Measurements from ENCODE around the gene PTPN13.

The PTPN13 gene, protein sequence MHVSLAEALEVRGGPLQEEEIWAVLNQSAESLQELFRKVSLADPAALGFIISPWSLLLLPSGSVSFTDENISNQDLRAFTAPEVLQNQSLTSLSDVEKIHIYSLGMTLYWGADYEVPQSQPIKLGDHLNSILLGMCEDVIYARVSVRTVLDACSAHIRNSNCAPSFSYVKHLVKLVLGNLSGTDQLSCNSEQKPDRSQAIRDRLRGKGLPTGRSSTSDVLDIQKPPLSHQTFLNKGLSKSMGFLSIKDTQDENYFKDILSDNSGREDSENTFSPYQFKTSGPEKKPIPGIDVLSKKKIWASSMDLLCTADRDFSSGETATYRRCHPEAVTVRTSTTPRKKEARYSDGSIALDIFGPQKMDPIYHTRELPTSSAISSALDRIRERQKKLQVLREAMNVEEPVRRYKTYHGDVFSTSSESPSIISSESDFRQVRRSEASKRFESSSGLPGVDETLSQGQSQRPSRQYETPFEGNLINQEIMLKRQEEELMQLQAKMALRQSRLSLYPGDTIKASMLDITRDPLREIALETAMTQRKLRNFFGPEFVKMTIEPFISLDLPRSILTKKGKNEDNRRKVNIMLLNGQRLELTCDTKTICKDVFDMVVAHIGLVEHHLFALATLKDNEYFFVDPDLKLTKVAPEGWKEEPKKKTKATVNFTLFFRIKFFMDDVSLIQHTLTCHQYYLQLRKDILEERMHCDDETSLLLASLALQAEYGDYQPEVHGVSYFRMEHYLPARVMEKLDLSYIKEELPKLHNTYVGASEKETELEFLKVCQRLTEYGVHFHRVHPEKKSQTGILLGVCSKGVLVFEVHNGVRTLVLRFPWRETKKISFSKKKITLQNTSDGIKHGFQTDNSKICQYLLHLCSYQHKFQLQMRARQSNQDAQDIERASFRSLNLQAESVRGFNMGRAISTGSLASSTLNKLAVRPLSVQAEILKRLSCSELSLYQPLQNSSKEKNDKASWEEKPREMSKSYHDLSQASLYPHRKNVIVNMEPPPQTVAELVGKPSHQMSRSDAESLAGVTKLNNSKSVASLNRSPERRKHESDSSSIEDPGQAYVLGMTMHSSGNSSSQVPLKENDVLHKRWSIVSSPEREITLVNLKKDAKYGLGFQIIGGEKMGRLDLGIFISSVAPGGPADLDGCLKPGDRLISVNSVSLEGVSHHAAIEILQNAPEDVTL (N-terminal part only)

DNA sequence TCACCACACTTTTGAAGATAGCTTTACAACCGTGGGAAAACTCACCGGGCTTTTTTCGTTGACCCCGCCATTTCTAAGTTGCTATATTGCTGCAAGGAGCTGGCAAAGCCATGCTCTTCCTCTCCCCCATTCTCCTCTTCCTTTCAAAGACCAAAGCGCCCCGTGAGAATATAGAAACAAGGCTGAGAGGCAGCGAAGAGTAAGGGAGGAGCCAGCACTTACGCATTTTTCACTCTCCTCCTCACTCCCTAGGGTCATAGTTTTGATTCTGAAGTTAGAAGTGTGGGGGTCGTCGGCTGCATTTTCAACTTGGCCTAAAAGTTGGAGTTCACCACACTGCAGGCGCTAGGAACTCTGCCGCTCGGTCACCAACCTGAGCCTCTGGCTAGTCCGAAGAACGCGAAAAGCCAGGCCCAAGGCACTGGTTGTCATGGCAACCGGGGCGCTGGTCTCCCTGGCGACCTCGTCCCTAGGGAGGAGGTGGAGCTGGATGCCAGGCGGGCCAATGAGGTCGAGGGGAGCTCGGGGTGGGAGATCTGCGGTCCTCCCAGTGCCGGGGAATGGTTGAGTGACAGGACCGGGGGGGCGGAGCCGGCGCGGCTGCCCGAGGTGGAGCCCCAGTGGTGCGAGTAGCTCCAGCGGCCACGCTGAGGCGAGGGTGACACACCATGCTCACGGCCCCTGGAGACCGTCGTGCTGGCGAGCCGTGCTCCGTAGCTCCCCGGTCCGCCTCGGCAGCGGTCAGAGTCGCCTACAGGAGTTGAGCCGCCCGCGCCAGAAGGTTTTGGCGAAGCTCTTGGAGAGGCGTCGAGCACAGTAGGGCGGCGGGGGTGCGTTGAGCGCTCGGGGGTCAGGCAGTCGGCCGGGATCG is at the start of gene PTPN13:
PTPN13 (plus strand) TSS at position 628 of the 871 bp plus-strand sequence. CDS start 40,942 bp downstream, outside the sequence.
- DNase-seq: peak; percentile 83

DNA sequence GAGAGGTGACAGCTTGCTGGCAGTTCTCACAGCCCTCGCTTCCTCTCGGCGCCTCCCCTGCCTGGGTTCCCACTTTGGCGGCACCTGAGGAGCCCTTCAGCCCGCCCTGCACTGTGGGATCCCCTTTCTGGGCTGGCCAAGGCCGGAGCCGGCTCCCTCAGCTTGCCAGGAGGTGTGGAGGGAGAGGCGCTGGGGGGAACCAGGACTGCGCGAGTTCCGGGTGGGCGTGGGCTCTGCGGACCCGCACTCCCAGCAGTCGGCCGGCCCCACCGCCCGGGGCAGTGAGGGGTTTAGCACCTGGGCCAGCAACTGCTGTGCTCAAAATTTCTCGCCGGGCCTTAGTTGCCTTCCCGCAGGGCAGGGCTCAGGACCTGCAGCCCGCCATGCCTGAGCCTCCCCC is 47.0 kb upstream of the PTPN13 start:
- no peak for DNase-seq

DNA sequence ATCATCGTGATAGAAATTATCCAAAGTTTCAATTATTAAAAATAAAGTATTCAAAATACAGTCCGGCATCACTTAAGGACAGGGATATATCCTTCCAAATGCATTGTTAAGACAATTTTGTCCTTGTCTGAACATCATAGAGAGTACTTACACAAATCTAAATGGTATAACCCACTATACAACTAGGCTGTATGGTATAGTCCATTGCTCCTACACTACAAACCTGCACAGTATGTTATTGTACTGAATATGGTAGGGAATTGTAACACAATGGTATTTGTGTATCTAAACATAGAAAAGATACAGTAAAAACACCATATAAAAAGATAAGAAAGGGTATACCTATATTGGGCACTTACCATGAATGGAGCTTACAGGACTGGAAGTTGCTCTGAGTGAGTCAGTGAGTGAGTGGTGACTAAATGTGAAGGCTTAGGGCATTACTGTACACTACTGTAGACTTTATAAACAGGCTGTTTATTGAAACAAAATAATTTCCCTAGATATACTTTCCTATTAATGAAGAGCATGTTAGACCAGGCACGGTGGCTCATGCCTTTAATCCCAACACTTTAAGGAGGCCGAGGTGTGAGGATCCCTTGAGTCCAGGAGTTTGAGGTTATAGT is 44.8 kb upstream of the PTPN13 start:
- no peak for DNase-seq

DNA sequence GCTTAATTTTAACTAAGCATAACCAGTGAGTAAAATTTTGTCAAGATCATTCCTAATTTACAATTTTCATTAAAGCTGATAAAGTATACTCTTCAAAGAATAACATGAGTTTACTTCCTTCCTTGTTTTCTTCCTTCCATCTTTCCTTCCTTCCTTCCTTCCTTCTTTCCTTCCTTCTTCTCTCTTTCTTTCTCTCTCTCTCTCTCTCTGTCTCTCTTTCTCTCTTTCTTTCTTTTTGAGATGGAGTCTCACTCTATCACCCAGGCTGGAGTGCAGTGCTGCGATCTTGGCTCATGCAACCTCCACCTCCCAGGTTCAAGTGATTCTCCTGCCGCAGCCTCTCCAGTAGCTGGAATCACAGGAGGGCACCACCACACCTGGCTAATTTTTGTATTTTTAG is 42.7 kb upstream of the PTPN13 start:
- DNase-seq: no peak

DNA sequence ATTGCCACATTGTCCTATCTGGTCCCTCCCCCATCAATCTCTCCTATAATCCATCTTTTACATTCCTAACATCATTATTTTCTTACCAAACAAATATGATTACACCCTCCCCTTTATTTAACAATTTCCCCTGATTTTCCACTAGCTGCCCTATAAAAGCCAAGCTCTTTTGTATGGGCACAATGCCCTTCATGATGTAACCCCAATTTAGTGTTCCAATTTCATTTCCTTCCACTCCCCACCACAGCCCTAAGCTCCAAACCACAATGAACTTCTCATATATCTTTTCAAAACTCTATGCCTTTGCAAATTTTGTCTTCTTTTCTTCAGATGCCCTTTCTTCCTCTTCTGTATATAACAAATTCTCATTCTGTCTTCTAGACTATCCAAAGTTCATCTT is 39.5 kb upstream of the PTPN13 start:
- DNase-seq: no peak

DNA sequence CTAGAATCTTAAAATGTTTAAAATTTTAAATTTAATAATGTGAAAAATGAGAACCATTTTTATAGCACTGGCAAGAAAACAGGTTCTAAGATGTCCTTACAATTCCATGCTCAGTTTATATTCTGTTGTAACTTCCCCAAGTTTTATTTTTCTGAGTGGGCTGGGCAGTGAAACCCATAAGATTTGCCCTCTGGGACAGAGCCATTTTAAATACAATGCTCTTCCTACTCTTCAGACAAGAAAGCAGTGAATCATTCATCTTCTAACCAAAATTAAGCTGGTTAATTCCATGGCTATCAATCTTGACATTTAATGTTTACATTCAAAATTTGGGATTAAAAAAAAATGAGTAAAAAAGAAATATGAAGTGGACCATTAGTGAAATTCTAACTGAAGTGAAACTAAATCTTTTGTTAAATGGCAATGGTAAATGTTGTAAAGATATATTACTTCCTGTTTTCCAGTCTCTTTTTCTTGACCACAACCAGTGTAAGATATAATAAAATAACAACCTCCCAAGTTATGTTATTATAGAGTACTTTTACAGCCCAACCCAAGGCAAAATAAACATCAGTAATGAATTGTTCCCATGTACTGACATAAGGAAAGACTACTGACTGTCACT is 37.2 kb upstream of the PTPN13 start:
- DNase-seq: no peak

DNA sequence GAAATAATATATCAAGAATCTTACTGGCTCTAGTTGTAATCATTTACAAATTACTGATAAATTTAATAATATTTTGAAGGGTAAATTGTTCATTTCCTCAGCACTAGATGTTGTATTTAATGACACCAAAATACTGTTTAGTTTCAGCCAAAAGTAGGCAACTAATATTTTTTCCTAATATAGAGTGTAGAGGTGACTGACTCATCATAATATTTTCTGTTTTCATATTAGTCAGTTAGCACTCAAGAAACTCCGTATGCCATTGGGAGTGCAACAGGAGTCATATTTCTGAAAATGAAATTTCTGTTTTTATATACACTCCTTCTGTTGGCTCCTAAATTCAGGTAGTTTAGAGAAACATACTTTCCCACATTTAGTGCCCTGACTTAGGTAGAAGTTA is 36.6 kb upstream of the PTPN13 start:
- no peak for DNase-seq

DNA sequence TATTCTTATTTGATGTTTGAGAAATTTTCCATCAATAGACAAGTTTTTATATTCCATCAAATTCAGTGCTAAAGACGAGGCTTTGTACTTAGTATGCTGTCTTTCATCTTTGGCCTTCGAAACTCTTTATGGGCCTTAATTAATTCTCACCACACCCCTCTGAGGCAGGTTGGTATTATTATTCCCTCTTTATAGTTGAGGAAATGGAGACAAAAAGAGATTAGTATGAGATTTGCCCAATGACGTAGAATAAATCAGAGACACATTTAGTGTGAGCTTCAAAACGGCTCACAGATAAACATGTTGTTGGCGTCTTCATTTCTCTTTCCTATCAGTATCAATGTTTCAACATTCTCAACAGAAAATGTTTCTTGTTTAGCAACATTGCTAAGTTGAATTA is 35.9 kb upstream of the PTPN13 start:
- no peak for DNase-seq

DNA sequence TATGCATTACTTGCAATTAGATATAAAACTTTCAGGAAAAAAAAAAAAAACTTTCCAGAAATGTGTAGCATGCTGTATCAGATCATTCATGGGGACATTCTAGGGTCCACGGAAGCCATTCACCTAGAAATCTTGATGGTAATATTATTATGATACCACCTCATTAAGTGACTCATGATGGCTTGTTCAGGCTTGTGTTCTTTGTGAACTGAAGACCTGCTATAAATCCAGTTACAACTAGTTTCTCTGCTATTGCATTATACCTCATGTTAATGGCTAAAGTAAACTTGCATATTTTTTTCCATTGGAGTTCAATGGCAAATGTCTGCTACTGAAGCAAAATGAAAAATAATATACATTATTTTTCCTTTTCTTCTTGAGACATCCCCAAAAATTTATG is 35.3 kb upstream of the PTPN13 start:
- DNase-seq: no peak

DNA sequence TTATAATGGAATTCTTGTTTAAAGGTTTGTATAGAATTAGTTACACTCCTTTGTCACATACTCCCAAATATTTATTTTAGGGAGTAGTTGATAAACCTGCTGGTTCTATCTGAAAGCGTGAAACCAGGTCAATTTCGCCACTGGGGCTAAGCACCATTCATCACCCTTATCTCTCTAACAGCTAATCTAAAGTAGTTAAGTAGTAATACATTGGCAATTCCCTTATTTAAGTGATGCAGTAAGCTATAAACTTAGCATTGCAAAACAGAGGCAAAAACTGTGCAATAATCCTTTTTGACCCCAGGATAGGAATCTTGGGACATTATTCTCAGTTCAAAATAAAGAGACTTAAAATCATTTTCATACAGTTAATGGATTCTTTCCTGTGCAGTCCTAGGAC is 33.7 kb upstream of the PTPN13 start:
- DNase-seq: no peak

DNA sequence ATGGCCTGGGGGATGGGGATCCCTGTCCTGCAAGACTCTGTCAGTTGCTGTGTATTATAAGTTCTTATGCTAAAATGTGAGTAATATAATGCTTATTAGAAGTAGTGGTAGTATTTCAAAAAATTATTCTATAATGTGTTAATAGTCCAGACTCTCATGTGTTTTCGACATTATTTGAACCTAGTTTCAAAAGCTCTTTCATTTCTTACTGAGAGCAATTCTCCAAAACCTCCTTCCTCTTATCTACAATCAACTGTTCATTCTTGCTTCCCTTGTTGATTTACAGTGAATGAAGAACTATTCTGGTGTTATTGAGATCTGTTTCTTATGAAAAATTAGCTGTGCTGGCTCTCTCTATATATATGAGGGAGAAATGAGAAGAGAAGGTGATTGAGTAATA is 32.9 kb upstream of the PTPN13 start:
- DNase-seq: no peak

DNA sequence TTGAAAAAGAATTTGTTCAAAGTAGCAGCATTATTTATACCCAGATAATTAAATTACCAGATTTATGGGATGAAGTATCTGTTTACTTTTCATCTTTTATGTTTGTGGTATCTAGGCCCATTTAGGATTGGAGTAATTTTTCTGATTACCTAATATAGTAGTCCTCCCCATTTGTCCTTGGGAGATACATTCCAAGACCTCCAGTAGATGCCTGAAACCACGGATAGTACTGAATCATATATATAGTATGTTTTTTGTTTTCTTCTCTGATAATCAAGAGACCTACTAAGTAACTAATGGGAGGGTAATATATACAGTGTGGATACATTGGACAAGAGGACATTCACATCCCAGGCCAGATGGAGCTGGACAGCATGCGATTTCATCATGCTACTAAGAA is 30.7 kb upstream of the PTPN13 start:
- DNase-seq: no peak

DNA sequence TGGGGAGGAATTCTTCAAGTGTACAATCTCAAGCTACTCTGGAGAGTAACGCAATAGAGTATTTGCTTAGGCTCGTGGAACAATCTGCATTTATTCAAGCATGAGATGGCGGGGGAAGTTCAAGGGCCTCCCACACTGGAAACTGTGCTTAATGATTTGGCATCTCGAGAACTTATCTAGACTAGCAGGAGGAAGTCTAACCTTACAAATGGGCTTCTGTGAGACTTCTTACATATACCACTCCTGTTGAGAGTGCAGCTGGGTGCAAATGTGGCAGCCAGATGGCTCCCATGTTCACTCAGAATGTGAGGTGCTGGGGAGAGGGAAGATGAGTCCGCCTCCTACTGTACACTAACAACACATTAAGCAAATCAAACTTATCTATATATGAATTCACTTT is 29.3 kb upstream of the PTPN13 start:
- DNase-seq: no peak

DNA sequence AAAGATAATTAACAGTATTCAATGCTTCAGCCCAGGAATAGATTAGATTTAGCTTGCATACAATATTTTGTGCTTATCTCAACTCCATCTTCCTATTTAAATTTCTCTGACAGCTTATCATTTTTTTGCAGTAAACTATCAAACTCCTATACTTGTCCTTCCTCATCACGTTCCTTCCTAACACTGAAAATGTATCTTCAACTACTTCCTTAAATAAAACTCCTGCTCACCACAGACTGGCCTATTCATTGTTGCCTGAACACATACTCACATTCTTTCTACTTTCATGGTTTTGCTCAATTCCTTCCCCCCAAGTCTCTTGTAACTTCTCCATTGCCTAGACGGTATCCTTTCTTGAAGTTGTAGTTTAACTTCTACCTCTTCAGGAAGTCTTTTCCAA is 28.5 kb upstream of the PTPN13 start:
- DNase-seq: no peak

DNA sequence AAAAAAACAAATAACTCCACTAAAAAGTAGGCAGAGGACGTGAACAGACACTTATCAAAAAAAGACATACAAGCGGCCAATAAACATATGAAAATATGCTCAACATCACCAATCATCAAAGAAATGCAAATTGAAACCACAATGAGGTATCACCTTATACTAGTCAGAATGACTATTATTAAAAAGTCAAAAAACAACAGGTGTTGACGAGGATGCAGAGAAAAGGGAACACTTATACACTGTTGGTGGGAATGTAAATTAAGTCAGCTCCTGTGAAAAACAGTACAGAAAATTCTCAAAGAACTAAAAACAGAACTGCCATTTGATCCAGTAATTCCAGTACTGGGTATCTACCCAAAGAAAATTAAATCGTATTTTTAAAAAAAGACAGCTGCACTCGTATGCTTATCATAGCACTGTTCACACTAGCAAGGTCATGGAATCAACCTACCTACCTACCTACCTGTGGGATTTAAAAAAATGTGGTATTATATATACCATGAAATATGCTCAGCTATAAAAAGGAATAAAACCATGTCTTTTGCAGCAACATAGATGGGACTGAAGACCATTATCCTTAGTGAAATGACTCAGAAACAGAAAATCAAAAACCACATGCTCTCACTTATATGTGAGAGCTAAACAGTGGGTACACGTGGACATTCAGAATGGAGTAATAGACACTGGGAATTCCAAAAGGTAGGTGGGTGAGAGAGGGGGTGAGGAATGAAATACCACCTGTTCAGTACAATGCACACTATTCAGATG is 24.8 kb upstream of the PTPN13 start:
- no peak for DNase-seq

DNA sequence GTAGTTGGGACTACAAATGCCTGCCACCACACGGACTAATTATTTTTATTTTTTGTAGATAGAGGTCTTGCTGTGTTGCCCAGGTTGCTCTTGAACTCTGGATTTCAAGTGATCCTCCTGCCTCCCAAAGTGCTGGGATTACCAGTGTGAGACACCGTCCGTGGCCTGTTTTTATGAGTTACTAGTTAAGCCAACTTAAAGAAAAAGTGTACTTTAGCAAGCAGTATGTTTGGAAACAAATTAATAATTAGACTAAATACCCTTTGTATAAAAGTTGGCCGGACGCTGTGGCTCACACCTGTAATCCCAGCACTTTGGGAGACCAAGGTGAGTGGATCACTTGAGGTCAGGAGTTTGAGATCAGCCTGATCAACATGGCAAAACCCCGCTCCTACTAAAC is 14.2 kb upstream of the PTPN13 start:
- no peak for DNase-seq

DNA sequence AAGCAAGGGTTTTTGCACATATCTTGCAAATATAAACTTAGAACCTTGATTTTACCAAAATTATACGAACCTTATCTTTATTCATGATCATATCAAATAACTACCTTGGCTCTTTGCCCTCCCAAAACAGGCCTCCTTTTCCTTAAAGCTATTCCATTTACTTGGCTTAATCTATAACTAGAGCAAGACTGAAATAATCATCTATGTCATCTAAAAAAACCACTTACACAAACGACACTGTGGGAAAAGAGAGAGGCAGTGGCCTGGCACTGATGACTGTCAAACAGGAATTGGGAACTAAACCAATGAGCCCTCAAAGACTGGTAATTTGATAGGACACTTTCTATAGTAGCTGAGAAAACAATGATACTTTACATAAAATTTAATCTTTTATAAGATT is 11.7 kb upstream of the PTPN13 start:
- no peak for DNase-seq

DNA sequence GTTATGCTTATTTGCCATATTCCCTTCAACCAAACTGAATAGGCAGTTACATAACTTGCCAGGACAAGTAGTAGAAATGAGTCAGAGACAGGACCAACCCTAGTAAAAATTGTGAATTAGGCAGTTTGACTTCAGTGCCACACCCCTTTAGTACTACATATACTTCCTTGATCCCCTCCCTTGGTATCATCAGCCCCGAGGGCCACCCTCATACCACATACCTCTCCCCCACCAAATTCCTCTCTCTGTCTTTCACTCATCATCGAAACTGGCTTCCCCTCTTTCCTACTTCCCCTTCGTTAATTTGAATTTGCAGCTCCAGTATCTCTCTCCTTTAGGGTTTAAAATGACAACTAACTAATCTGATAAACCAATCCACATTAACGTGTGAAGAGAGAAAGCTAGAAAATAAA is 7.9 kb upstream of the PTPN13 start:
- no peak for DNase-seq

DNA sequence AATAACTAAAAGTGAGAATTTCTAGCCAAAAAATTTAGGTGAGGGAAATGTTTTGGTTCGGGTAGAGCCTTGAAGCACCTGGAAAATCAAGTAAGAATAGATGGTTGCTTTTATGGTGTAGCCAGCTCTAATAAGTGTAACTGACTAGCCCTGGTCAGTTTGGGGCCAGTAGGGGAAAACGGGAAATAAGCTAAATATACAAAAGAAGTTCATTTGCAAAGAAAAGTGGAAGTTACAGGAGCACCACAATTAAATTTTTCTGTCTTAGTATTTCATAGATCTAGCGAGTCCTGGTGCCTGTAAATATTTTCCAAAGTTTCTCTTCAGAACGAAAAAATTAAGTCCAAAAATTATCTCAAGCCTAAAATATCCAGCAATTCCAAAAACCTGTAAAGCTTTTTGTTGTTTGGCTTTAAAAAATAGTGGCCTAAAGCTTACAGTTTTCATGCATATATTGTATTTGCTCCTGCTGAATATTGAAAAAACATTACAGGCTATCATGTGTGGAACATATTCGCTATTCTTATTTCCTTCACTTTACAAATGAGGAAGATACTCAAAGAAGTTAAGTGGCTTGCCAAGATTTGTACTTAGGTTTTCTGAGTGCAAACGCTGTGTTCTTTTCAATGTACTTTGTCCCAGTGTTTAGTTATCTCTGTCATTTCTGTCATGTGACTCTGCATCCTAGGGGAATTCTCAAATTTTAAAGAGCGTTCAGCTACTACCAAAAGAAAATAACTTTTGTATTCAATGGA is 7.3 kb upstream of the PTPN13 start:
- no peak for DNase-seq
